ENCODE measurements around the gene KSR1. TPM values are rescaled to one million over a fixed set of nuclear protein-coding genes. Genes with fewer than 3 reads are reported as not detected.
"Not testable (repeated sequence)": the region's sequence is repeated elsewhere in the genome, so short reads cannot be mapped to it uniquely, and the experiment has no call there.

KSR1 gene
- polyA plus RNA-seq, 4 donors = 8.6 to 73.8 (median 12.9) TPM

GRCh38 chr17:27621536-27621935, 165.3 kb downstream of the KSR1 start:
- Histone ChIP-seq H3K4me1 (ENCODE audit: control insufficient read depth in 3 of 3, insufficient read depth in 2 of 3, low read depth in 1 of 3, low read length in 2 of 3) (no peaks in the 10 kb centered on the region), H3K27ac (ENCODE audit: low read depth in 1 of 3, low read length in 2 of 3) (no peak overlapping the region), H3K9me3 (ENCODE audit: control insufficient read depth in 2 of 2, insufficient read depth in 1 of 2, low read depth in 1 of 2, low read length in 1 of 2) (no peaks in the 10 kb centered on the region), H3K27me3 (ENCODE audit: control insufficient read depth in 3 of 3, insufficient read depth in 3 of 3, low read length in 3 of 3) (no peaks in the 10 kb centered on the region), H3K4me3 (ENCODE audit: low read depth in 1 of 3, low read length in 3 of 3) (no peak overlapping the region), H3K36me3 (ENCODE audit: control insufficient read depth in 3 of 3, insufficient read depth in 2 of 3, low read depth in 1 of 3, low read length in 3 of 3) (peaks cover 4 to 88% (median 10%) of the 10 kb centered on the region in 3 donors)
- WGBS, 3 donors = 94 to 97% (median 95%) methylated on average over 4 of the region's 4 CpGs
- DNase-seq (no peak), FAIRE-seq (no peak)

- Histone ChIP-seq H3K4me1 (ENCODE audit: control insufficient read depth in 3 of 3, insufficient read depth in 2 of 3, low read depth in 1 of 3, low read length in 2 of 3) (no peaks in the 10 kb centered on the region), H3K4me3 (ENCODE audit: low read depth in 1 of 3, low read length in 3 of 3) (no peak overlapping the region), H3K36me3 (ENCODE audit: control insufficient read depth in 3 of 3, insufficient read depth in 2 of 3, low read depth in 1 of 3, low read length in 3 of 3) (peaks cover 4 to 86% (median 10%) of the 10 kb centered on the region in 3 donors), H3K27me3 (ENCODE audit: control insufficient read depth in 3 of 3, insufficient read depth in 3 of 3, low read length in 3 of 3) (no peaks in the 10 kb centered on the region), H3K27ac (ENCODE audit: low read depth in 1 of 3, low read length in 2 of 3) (no peak overlapping the region), H3K9me3 (ENCODE audit: control insufficient read depth in 2 of 2, insufficient read depth in 1 of 2, low read depth in 1 of 2, low read length in 1 of 2) (no peaks in the 10 kb centered on the region)
- WGBS, 3 donors = 82 to 85% (median 84%) methylated on average over 10 of the region's 10 CpGs
- FAIRE-seq = no peak
- no peak for DNase-seq
Measured at GRCh38 chr17:27621942-27622559, 165.8 kb downstream of the KSR1 start.

- Histone ChIP-seq H3K4me1 (ENCODE audit: control insufficient read depth in 3 of 3, insufficient read depth in 2 of 3, low read depth in 1 of 3, low read length in 2 of 3) (no peaks in the 10 kb centered on the region), H3K27ac (ENCODE audit: low read depth in 1 of 3, low read length in 2 of 3) (no peak overlapping the region), H3K4me3 (ENCODE audit: low read depth in 1 of 3, low read length in 3 of 3) (no peak overlapping the region), H3K9me3 (ENCODE audit: control insufficient read depth in 2 of 2, insufficient read depth in 1 of 2, low read depth in 1 of 2, low read length in 1 of 2) (no peaks in the 10 kb centered on the region), H3K27me3 (ENCODE audit: control insufficient read depth in 3 of 3, insufficient read depth in 3 of 3, low read length in 3 of 3) (no peaks in the 10 kb centered on the region), H3K36me3 (ENCODE audit: control insufficient read depth in 3 of 3, insufficient read depth in 2 of 3, low read depth in 1 of 3, low read length in 3 of 3) (peaks cover 2 to 80% (median 10%) of the 10 kb centered on the region in 3 donors)
- FAIRE-seq = no peak
- whole genome bisulfite sequencing, 3 donors = 82 to 98% (median 91%) methylated on average over 4 of the region's 4 CpGs
- no peak for DNase-seq
Measured at GRCh38 chr17:27622986-27623385, 166.7 kb downstream of the KSR1 start.

- H3K9me3 ChIP-seq (ENCODE audit: control insufficient read depth in 2 of 2, insufficient read depth in 1 of 2, low read depth in 1 of 2, low read length in 1 of 2) = no peaks in the 10 kb centered on the region
- DNase-seq (no peak), FAIRE-seq (no peak)
- 86 to 91% (median 88%) methylated on average over 6 of the region's 6 CpGs for WGBS, 3 donors
- H3K27ac ChIP-seq (ENCODE audit: low read depth in 1 of 3, low read length in 2 of 3) = no peak overlapping the region
- H3K4me3 ChIP-seq (ENCODE audit: low read depth in 1 of 3, low read length in 3 of 3) = no peak overlapping the region
- H3K36me3 ChIP-seq (ENCODE audit: control insufficient read depth in 3 of 3, insufficient read depth in 2 of 3, low read depth in 1 of 3, low read length in 3 of 3) = peaks cover 2 to 74% (median 10%) of the 10 kb centered on the region in 3 donors
- H3K4me1 ChIP-seq (ENCODE audit: control insufficient read depth in 3 of 3, insufficient read depth in 2 of 3, low read depth in 1 of 3, low read length in 2 of 3) = no peaks in the 10 kb centered on the region
- H3K27me3 ChIP-seq (ENCODE audit: control insufficient read depth in 3 of 3, insufficient read depth in 3 of 3, low read length in 3 of 3) = no peaks in the 10 kb centered on the region
Measured at GRCh38 chr17:27623614-27624013, 167.4 kb downstream of the KSR1 start.

GRCh38 chr17:27624539-27624938, 168.3 kb downstream of the KSR1 start:
- no peaks in the 10 kb centered on the region for H3K9me3 ChIP-seq (ENCODE audit: control insufficient read depth in 2 of 2, insufficient read depth in 1 of 2, low read depth in 1 of 2, low read length in 1 of 2)
- FAIRE-seq = no peak
- H3K27me3 ChIP-seq (ENCODE audit: control insufficient read depth in 3 of 3, insufficient read depth in 3 of 3, low read length in 3 of 3) = no peaks in the 10 kb centered on the region
- DNase-seq = no peak
- H3K4me1 ChIP-seq (ENCODE audit: control insufficient read depth in 3 of 3, insufficient read depth in 2 of 3, low read depth in 1 of 3, low read length in 2 of 3) = no peaks in the 10 kb centered on the region
- no peak overlapping the region for H3K4me3 ChIP-seq (ENCODE audit: low read depth in 1 of 3, low read length in 3 of 3)
- H3K36me3 ChIP-seq (ENCODE audit: control insufficient read depth in 3 of 3, insufficient read depth in 2 of 3, low read depth in 1 of 3, low read length in 3 of 3) = peaks cover 2 to 69% (median 10%) of the 10 kb centered on the region in 3 donors
- no peak overlapping the region for H3K27ac ChIP-seq (ENCODE audit: low read depth in 1 of 3, low read length in 2 of 3)
- WGBS, 3 donors = 92 to 97% (median 93%) methylated on average over 3 of the region's 3 CpGs

- Histone ChIP-seq H3K27me3 (ENCODE audit: control insufficient read depth in 3 of 3, insufficient read depth in 3 of 3, low read length in 3 of 3) (no peaks in the 10 kb centered on the region), H3K27ac (ENCODE audit: low read depth in 1 of 3, low read length in 2 of 3) (no peak overlapping the region), H3K9me3 (ENCODE audit: control insufficient read depth in 2 of 2, insufficient read depth in 1 of 2, low read depth in 1 of 2, low read length in 1 of 2) (no peaks in the 10 kb centered on the region), H3K36me3 (ENCODE audit: control insufficient read depth in 3 of 3, insufficient read depth in 2 of 3, low read depth in 1 of 3, low read length in 3 of 3) (peaks cover 2 to 57% (median 10%) of the 10 kb centered on the region in 3 donors), H3K4me1 (ENCODE audit: control insufficient read depth in 3 of 3, insufficient read depth in 2 of 3, low read depth in 1 of 3, low read length in 2 of 3) (no peaks in the 10 kb centered on the region), H3K4me3 (ENCODE audit: low read depth in 1 of 3, low read length in 3 of 3) (no peak overlapping the region)
- 91 to 97% (median 93%) methylated on average over 5 of the region's 5 CpGs for WGBS, 3 donors
- DNase-seq (no peak), FAIRE-seq (no peak)
Measured at GRCh38 chr17:27625856-27626255, 169.6 kb downstream of the KSR1 start.

- DNase-seq = no peak
- WGBS, 3 donors = 89 to 93% (median 91%) methylated on average over 10 of the region's 10 CpGs
- H3K27ac ChIP-seq (ENCODE audit: low read depth in 1 of 3, low read length in 2 of 3) = no peak overlapping the region
- no peaks in the 10 kb centered on the region for H3K27me3 ChIP-seq (ENCODE audit: control insufficient read depth in 3 of 3, insufficient read depth in 3 of 3, low read length in 3 of 3)
- no peak for FAIRE-seq
- no peaks in the 10 kb centered on the region for H3K9me3 ChIP-seq (ENCODE audit: control insufficient read depth in 2 of 2, insufficient read depth in 1 of 2, low read depth in 1 of 2, low read length in 1 of 2)
- H3K36me3 ChIP-seq (ENCODE audit: control insufficient read depth in 3 of 3, insufficient read depth in 2 of 3, low read depth in 1 of 3, low read length in 3 of 3) = peaks cover 0 to 40% (median 6%) of the 10 kb centered on the region in 3 donors
- H3K4me1 ChIP-seq (ENCODE audit: control insufficient read depth in 3 of 3, insufficient read depth in 2 of 3, low read depth in 1 of 3, low read length in 2 of 3) = peaks cover 0 to 6% (median 3%) of the 10 kb centered on the region in 3 donors
- no peak overlapping the region for H3K4me3 ChIP-seq (ENCODE audit: low read depth in 1 of 3, low read length in 3 of 3)
Measured at GRCh38 chr17:27627514-27627913, 171.3 kb downstream of the KSR1 start.

- H3K36me3 ChIP-seq (ENCODE audit: control insufficient read depth in 3 of 3, insufficient read depth in 2 of 3, low read depth in 1 of 3, low read length in 3 of 3) = peaks cover 0 to 32% (median 6%) of the 10 kb centered on the region in 3 donors
- no peak for DNase-seq
- 84 to 93% (median 90%) methylated on average over 5 of the region's 5 CpGs for WGBS, 3 donors
- H3K27ac ChIP-seq (ENCODE audit: low read depth in 1 of 3, low read length in 2 of 3) = no peak overlapping the region
- H3K4me1 ChIP-seq (ENCODE audit: control insufficient read depth in 3 of 3, insufficient read depth in 2 of 3, low read depth in 1 of 3, low read length in 2 of 3) = peaks cover 0 to 6% (median 5%) of the 10 kb centered on the region in 3 donors
- H3K4me3 ChIP-seq (ENCODE audit: low read depth in 1 of 3, low read length in 3 of 3) = no peak overlapping the region
- no peaks in the 10 kb centered on the region for H3K27me3 ChIP-seq (ENCODE audit: control insufficient read depth in 3 of 3, insufficient read depth in 3 of 3, low read length in 3 of 3)
- no peak for FAIRE-seq
- no peaks in the 10 kb centered on the region for H3K9me3 ChIP-seq (ENCODE audit: control insufficient read depth in 2 of 2, insufficient read depth in 1 of 2, low read depth in 1 of 2, low read length in 1 of 2)
Measured at GRCh38 chr17:27628376-27628775, 172.1 kb downstream of the KSR1 start.

- 91 to 96% (median 94%) methylated on average over 3 of the region's 3 CpGs for WGBS, 3 donors
- H3K36me3 ChIP-seq (ENCODE audit: control insufficient read depth in 3 of 3, insufficient read depth in 2 of 3, low read depth in 1 of 3, low read length in 3 of 3) = peaks cover 0 to 23% (median 0%) of the 10 kb centered on the region in 3 donors
- not testable (repeated sequence) for FAIRE-seq; H3K27me3 ChIP-seq (ENCODE audit: control insufficient read depth in 3 of 3, insufficient read depth in 3 of 3, low read length in 3 of 3); DNase-seq; H3K9me3 ChIP-seq (ENCODE audit: control insufficient read depth in 2 of 2, insufficient read depth in 1 of 2, low read depth in 1 of 2, low read length in 1 of 2); H3K4me3 ChIP-seq (ENCODE audit: low read depth in 1 of 3, low read length in 3 of 3); H3K4me1 ChIP-seq (ENCODE audit: control insufficient read depth in 3 of 3, insufficient read depth in 2 of 3, low read depth in 1 of 3, low read length in 2 of 3); H3K27ac ChIP-seq (ENCODE audit: low read depth in 1 of 3, low read length in 2 of 3)
Measured at GRCh38 chr17:27629260-27629659, 173.0 kb downstream of the KSR1 start.
